ENCODE data around the gene COASY.
"Not testable (repeated sequence)": the region's sequence is repeated elsewhere in the genome, so short reads cannot be mapped to it uniquely, and the experiment has no call there.

The COASY gene

DNA sequence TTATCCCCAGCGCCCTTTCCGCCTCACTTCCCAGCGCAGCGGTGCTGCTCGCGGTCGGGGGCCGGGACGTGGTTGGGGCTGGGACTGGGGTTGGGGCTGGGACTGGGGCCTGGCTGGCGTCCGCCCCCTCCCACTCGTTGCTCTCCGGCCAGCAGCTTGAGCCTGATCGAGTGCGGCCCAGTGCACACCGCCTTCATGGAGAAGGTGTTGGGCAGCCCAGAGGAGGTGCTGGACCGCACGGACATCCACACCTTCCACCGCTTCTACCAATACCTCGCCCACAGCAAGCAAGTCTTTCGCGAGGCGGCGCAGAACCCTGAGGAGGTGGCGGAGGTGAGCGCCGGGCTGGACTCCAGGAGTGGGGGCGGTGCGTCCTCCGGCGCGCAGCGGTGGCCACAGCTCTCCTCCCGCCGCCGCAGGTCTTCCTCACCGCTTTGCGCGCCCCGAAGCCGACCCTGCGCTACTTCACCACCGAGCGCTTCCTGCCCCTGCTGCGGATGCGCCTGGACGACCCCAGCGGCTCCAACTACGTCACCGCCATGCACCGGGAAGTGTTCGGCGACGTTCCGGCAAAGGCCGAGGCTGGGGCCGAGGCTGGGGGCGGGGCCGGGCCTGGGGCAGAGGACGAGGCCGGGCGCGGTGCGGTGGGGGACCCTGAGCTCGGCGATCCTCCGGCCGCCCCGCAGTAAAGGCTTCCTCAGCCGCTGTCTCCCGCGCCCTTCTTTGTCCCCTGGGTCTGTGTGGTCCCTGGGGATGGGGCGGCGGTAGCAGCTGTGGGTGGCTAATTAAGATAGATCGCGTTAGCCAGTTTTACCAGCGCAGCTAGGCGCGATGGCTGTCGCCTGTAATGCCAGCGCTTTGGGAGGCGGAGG, 7.5 kb upstream of the COASY start:
- DNase-seq, result peak; percentile 90

DNA sequence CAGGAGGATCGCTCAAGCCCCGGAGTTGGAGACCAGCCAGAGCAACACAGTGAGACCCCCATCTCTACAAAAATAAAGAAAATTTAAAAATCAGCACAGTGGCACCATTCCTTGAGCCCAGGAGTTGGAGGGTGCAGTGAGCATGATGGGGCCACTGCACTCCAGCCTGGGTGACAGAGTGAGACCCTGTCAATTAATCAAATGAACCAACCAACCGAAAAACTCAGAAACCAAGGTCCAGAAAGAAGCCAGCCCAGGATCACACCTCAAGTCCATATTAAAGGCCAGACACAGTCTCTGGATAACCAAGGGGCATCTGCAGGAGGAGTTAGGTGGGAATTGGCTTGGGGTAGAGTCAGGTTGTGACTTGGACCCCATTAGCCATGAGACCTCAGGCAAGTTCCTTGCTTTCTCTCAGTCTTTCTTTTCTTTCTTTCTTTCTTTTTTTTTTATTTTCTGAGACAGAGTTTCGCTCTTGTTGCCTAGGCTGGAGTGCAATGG, 6.8 kb upstream of the COASY start:
- DNase-seq, result no peak

DNA sequence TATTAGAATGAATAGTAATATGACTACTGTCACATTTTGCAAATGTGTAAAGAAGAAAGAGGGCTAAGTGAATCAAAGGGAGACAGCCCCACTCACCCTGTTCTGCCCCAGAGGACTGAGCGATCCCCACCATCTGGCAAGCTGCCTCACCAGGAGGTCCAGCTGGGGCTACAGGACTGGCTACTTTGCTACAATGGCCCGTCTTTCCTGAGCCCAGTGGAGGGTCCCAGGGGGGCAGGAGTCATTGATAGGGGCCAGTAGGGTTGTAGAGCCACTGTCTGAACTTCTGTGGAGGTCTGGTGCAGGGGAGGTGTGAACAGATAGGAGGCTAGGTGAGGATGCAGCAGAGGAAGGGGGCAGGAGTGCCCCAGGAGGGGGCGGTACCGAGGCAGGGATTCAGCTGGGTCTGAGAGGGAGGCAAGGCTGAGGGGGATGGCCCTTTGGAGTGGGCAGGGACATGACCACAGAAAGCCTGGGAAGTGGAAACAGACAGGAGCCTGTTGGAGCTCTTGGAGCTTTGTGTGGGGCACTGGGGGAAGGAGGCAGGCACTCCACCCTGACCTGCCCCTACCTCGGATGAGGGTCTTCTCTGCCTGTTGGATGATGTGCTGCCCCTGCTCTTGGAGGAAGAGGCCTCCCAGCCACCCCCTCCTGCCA, 5.9 kb upstream of the COASY start:
- not testable (repeated sequence) for DNase-seq

DNA sequence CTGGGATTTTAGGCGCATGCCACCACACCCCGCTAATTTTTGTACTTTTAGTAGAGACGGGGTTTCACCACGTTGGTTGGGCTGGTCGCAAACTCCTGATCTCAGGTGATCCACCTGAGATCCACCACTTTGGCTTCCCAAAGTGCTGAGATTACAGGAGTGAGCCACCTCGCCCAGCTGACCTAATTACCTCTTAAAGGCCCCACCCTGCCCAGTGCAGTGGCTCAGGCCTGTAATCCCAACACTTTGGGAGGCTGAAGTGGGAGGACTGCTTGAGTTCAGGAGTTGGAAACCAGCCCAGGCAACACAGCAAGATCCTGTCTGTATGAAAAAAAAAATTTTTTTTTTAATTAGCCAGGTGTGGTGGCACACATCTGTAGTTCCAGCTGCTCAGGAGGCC, 2.9 kb upstream of the COASY start:
- DNase-seq, result no peak

DNA sequence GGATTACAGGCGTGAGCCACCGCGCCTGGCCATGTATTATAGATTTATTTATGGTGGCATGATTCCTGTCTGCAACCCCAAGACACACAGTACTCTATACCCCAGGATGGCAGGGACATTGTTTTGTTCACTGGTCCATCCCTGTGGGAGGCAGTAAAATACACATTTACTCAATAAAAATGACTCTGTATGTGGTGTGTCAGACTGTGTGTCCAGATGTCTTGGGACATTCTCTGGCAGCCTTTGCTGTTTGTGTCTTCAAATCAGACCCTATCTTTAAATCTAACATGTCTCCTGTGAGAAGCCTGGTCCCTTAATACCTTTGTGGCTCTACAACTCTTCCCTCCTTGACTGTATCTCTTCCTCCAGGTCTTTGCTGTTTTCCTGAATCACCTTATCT, 1.7 kb upstream of the COASY start:
- DNase-seq, result no peak

- DNase-seq, result no peak
Measured at GRCh38 chr17:42562388-42563142, 617 bp downstream of the COASY start.

DNA sequence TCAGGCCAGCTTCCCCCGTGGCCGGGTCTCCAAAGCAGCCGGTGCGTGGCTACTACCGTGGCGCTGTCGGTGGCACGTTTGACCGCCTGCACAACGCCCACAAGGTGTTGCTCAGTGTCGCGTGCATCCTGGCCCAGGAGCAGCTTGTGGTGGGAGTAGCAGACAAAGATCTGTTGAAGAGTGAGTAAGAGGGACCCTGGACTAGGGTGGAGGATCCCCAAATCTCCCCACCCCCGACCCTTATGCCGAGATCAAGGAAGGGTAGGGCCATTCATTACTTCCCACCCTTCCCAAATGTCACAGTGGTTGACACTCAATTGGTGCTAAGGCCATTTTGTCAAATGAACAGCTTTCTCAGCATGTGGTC, 1.2 kb downstream of the COASY start:
- DNase-seq, result no peak

DNA sequence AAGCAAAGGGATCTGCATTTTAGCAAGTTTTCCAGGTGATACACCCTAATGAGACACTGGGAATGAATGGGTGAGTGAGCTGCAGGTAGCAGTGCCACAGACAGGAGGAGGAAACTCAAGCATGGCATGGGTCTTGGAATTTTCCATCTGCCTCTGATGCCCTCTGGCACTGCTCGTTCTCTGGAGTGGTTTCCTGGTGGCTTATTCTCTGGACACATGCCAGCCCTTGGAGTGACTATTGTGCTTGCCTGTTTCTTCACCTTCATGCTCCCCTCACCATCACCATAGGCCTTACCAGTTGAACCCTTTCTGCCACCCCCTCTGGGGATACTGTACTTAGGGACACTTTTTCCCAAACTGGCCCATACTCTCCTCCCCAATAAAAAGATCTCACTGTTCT, 1.6 kb downstream of the COASY start:
- DNase-seq, result no peak

DNA sequence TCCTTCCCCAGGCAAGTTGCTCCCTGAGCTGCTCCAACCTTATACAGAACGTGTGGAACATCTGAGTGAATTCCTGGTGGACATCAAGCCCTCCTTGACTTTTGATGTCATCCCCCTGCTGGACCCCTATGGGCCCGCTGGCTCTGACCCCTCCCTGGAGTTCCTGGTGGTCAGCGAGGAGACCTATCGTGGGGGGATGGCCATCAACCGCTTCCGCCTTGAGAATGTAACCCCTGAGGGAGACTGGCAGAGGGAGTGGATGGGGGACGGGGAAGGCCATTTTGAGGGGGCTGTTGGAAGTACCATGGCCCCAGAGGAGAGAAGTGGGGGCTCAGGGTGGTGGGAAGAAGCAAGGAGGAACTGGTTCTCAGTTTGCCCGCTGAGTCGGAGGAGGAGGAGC, 2.0 kb downstream of the COASY start:
- DNase-seq, result no peak

- DNase-seq, result no peak
Measured at GRCh38 chr17:42564815-42565522, 3.0 kb downstream of the COASY start.

DNA sequence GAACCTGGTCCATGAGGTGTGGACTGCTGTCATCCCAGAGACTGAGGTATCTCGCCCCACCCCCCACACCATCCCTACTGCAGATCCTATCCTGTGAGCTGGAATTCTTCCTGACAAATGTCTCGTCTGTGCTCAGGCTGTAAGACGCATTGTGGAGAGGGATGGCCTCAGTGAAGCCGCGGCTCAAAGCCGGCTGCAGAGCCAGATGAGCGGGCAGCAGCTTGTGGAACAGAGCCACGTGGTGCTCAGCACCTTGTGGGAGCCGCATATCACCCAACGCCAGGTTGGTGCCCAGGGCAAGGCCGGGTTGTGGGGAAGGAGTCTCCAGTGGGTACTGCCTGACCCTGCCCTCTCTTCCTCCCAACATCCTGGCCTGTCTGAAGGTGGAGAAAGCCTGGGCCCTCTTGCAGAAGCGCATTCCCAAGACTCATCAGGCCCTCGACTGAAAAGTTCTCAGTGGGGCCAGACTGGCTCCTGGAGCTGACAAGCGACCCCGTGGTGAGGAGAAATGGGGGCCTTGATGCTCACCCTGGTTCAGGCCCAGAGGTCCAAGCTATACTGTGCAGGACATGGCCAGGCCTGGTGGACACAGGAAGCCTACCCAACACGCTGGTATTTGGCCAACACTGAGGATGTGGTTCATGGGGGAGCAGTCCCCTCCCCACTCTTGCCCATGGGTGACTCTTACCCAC, 3.7 kb downstream of the COASY start:
- no peak for DNase-seq

GRCh38 chr17:42566215-42566882, 4.4 kb downstream of the COASY start:
- no peak for DNase-seq

DNA sequence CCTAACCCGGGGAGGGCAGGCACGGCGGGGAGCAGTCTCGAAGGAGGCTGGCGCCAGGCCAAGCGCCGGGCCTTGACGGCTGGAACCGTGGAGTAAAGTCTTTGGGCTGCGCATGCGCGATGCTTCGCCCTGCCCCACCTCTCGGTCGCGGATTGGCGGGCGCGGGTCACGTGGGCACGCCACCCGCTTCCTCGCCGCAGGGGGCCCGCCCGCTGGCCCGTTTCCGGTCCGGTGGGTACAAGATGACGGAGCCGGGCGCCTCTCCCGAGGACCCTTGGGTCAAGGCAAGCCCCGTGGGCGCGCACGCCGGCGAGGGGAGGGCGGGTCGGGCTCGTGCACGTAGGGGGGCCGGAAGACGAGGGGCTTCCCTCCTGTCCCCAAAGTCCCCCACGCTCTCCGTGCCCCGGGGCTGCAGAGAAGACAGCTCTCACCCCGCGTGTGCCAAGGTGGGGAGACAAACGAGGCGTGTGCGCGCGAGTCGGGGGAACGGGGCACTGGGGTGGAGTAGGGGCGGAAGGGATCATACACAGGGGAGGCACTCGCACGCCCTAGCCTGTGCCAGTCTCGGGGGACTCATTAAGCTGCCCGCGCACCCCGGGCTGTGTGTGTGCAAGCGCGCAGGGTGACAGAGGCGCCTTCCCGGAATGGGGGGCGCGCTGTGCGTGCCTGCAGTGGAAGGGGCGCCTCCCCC, 5.1 kb downstream of the COASY start, which contains the start of gene MLX:
TSS of gene MLX (plus strand) at position 218 of the 691 bp plus-strand sequence. CDS start at position 243, 25 bp downstream.
- peak; percentile 96 for DNase-seq

DNA sequence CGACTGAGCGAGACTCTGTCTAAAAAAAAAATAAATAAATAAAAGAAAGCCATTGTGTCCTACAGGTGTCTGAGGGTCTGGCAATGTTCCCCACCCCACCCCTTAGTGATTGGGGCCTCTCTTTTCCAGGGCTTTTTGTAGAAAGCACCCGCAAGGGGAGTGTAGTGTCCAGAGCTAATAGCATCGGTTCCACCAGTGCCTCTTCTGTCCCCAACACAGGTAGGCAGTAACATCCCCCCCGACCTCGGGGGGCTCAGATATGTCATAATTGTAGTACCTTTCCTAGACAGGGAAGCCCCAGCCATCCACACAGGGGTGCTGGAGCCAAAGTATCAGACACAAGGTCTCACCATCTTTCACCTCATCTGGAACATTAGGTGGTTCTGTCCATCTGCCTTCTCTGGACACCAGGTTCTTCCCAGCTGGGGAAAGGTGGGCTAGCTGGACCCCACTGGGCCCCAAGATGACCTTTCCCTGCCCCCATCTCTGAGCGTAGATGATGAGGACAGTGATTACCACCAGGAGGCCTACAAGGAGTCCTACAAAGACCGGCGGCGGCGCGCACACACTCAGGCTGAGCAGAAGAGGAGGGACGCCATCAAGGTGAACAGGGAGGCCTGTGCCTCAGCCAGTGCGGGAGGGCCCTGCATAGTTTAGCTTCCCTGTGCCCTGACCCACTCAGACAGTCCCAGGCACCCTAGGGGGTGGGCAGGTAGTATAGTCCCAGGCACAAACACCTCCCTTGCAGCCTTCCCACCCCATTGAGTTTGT, 6.6 kb downstream of the COASY start:
- DNase-seq, result no peak

GRCh38 chr17:42571435-42572225, 9.7 kb downstream of the COASY start:
- DNase-seq, result no peak

GRCh38 chr17:42573095-42573494, 11.1 kb downstream of the COASY start:
- no peak for DNase-seq

- no peak for DNase-seq
Measured at GRCh38 chr17:42574463-42574862, 12.5 kb downstream of the COASY start.

GRCh38 chr17:42577140-42577531, 15.2 kb downstream of the COASY start:
- no peak for DNase-seq

All from activated CD4-positive, alpha-beta T cell treated with anti-CD3 and anti-CD28 coated beads, Interleukin-10, Interleukin-2, amounts not matched to agents 100 ng/mL and 50 ng/mL, durations not matched to agents 16 hours and 8 hours (primary cell).